ENCODE results near the gene HNRNPF. TPM values are rescaled to one million over a fixed set of nuclear protein-coding genes. Genes with fewer than 3 reads are reported as not detected.

The HNRNPF gene
- total RNA-seq, 1 experiment from 2014 or later: 423 TPM

DNA sequence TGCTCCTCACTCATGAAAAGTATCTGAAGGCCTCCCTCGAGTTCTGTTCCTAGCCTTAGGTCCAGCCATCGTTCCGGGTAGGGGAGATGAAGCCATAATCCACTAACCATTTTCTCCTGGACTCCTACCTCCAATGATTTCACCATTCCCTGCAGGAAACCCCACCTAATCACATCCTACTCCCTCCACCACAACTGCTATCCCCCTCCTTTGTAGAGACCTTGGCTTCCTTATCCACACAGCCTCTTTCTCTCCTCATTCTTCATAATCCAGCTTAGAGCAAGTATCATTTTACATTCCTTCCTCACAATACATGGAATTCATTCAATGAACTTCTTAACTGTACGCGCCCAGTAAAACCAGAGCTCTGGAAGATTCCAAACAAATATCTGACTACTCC is 18.7 kb downstream of the HNRNPF start:
- Mint-ChIP-seq H3K36me3 (ENCODE audit: insufficient read depth, unreplicated experiment) (peaks cover 100% of the 10 kb centered on the region), H3K9me3 (ENCODE audit: unreplicated experiment) (no peaks in the 10 kb centered on the region), H3K27ac (ENCODE audit: unreplicated experiment) (peak overlapping the region; percentile 68), H3K4me1 (ENCODE audit: low read depth, unreplicated experiment) (peaks cover 60% of the 10 kb centered on the region), H3K4me3 (ENCODE audit: unreplicated experiment) (peak overlapping the region; percentile 4), H3K27me3 (ENCODE audit: insufficient read depth, unreplicated experiment) (no peaks in the 10 kb centered on the region)
- H3K4me3 ChIP-seq (ENCODE audit: low read depth, low read length): no peak overlapping the region
- BruUV-seq (replicated peaks): no TSS peak
- peaks cover 32% of the 10 kb centered on the region for H3K36me3 ChIP-seq (ENCODE audit: control insufficient read depth, insufficient read depth, low read length)
- CTCF ChIA-PET: interaction anchor here (0.6 to 1.5 kb wide), 3 partner anchors 44 to 416 kb away, joined by 3 to 6 read pairs (median 4); no protein-coding TSS in a partner anchor
- TF ChIP-seq CTCF (IDR thresholded peaks at IDR 0.05; ENCODE audit: insufficient read depth in 1 of 2, low read depth in 1 of 2, low read length in 1 of 2, severe bottlenecking in 1 of 2, unreplicated experiment in 1 of 2): no peak
- H3K4me1 ChIP-seq: peaks cover 33% of the 10 kb centered on the region
- DNase-seq: no peak
- H3K9me3 ChIP-seq: no peaks in the 10 kb centered on the region
- POLR2A ChIA-PET: interaction anchor here (1.3 kb wide), 1 partner anchor 19 kb away, joined by 6 read pairs; the partner anchor contains the start of gene HNRNPF
- no peaks in the 10 kb centered on the region for H3K27me3 ChIP-seq (replicated peaks; ENCODE audit: control insufficient read depth, insufficient read depth, low read length)
- intact Hi-C loops (cut with micrococcal nuclease; ENCODE audit: unreplicated experiment): loop anchor here (1.0 kb wide), 1 partner anchor 72 kb away; no protein-coding TSS in a partner anchor

GRCh38 chr10:43389867-43390266 is 19.1 kb downstream of the HNRNPF start:
- intact Hi-C loops (cut with micrococcal nuclease; ENCODE audit: unreplicated experiment): loop anchor here (1.0 kb wide), 1 partner anchor 72 kb away; no protein-coding TSS in a partner anchor
- CTCF ChIA-PET: interaction anchor here (1.5 kb wide), 1 partner anchor 9 kb away, joined by 4 read pairs; no protein-coding TSS in a partner anchor
- Mint-ChIP-seq H3K9me3 (ENCODE audit: unreplicated experiment) (no peaks in the 10 kb centered on the region), H3K4me3 (ENCODE audit: unreplicated experiment) (no peak overlapping the region), H3K27me3 (ENCODE audit: insufficient read depth, unreplicated experiment) (no peaks in the 10 kb centered on the region), H3K4me1 (ENCODE audit: low read depth, unreplicated experiment) (peaks cover 64% of the 10 kb centered on the region), H3K36me3 (ENCODE audit: insufficient read depth, unreplicated experiment) (peaks cover 100% of the 10 kb centered on the region), H3K27ac (ENCODE audit: unreplicated experiment) (peak overlapping the region; percentile 68)
- Histone ChIP-seq H3K4me3 (ENCODE audit: low read depth, low read length) (no peak overlapping the region), H3K4me1 (peaks cover 28% of the 10 kb centered on the region), H3K36me3 (ENCODE audit: control insufficient read depth, insufficient read depth, low read length) (peaks cover 31% of the 10 kb centered on the region), H3K27me3 (replicated peaks; ENCODE audit: control insufficient read depth, insufficient read depth, low read length) (no peaks in the 10 kb centered on the region), H3K9me3 (no peaks in the 10 kb centered on the region)
- no TSS peak for BruUV-seq (replicated peaks)
- POLR2A ChIA-PET: interaction anchor here (0.9 kb wide), 1 partner anchor 20 kb away, joined by 10 read pairs; no protein-coding TSS in a partner anchor
- peak in 1 of 2 experiments; percentile 43 for DNase-seq
- no peak for TF ChIP-seq CTCF (IDR thresholded peaks at IDR 0.05; ENCODE audit: insufficient read depth in 1 of 2, low read depth in 1 of 2, low read length in 1 of 2, severe bottlenecking in 1 of 2, unreplicated experiment in 1 of 2)

GRCh38 chr10:43387678-43388032 is 21.3 kb downstream of the HNRNPF start:
- Mint-ChIP-seq H3K27me3 (ENCODE audit: insufficient read depth, unreplicated experiment) (no peaks in the 10 kb centered on the region), H3K9me3 (ENCODE audit: unreplicated experiment) (no peaks in the 10 kb centered on the region), H3K36me3 (ENCODE audit: insufficient read depth, unreplicated experiment) (peaks cover 100% of the 10 kb centered on the region), H3K4me1 (ENCODE audit: low read depth, unreplicated experiment) (peaks cover 65% of the 10 kb centered on the region), H3K4me3 (ENCODE audit: unreplicated experiment) (no peak overlapping the region), H3K27ac (ENCODE audit: unreplicated experiment) (peak overlapping the region; percentile 53)
- Histone ChIP-seq H3K27me3 (replicated peaks; ENCODE audit: control insufficient read depth, insufficient read depth, low read length) (no peaks in the 10 kb centered on the region), H3K36me3 (ENCODE audit: control insufficient read depth, insufficient read depth, low read length) (peaks cover 23% of the 10 kb centered on the region), H3K4me1 (peaks cover 39% of the 10 kb centered on the region), H3K4me3 (ENCODE audit: low read depth, low read length) (no peak overlapping the region), H3K9me3 (no peaks in the 10 kb centered on the region)
- no peak for TF ChIP-seq CTCF (IDR thresholded peaks at IDR 0.05; ENCODE audit: insufficient read depth in 1 of 2, low read depth in 1 of 2, low read length in 1 of 2, severe bottlenecking in 1 of 2, unreplicated experiment in 1 of 2)
- DNase-seq: no peak
- intact Hi-C loops (cut with micrococcal nuclease; ENCODE audit: unreplicated experiment): no loop called here
- CTCF ChIA-PET: no interaction called here
- no TSS peak for BruUV-seq (replicated peaks)
- POLR2A ChIA-PET: interaction anchor here (0.7 kb wide), 2 partner anchors 96 to 172 kb away, joined by 3 to 4 read pairs; no protein-coding TSS in a partner anchor
